Bronchial epithelial cell (primary cell): ENCODE data around the gene MYO1D. TPM values are rescaled to one million over a fixed set of nuclear protein-coding genes. Genes with fewer than 3 reads are reported as not detected.
A peak's percentile ranks its signal among the peaks of the same experiment; 100 is the strongest.

Experiments
- DNase-seq: peaks from one replicate; pipeline ENCODE4 v3.0.0-alpha.2; 2010; ENCODE audit warnings: low read depth
- FAIRE-seq: peaks from 2 replicates; lab custom pipeline; 2011; peaks lifted over from hg19 to GRCh38; lab: Jason Lieb, UNC
- H3K27me3 ChIP-seq: 2 replicates; pipeline ENCODE4 v1.5.1; 2011; ENCODE audit warnings: low read length; ENCODE audit not compliant: control insufficient read depth, insufficient read depth
- H3K36me3 ChIP-seq: 2 replicates; pipeline ENCODE4 v1.5.1; 2011; ENCODE audit warnings: low read length; ENCODE audit not compliant: control insufficient read depth, insufficient read depth
- H3K4me3 ChIP-seq: 2 replicates; pipeline ENCODE4 v1.5.1; 2011; ENCODE audit warnings: mild to moderate bottlenecking, low read depth, low read length, control low read depth
- CTCF ChIP-seq: IDR thresholded peaks from 2 replicates; pipeline ENCODE4 v1.5.1; 2011; ENCODE audit warnings: mild to moderate bottlenecking, moderate library complexity, low read length, control low read depth, inconsistent platforms; ENCODE audit not compliant: insufficient read depth, severe bottlenecking
- total RNA-seq: library from RNA; depleted of rRNA; stranded (reverse); fragments of >200 nt; gene quantifications from 2 replicates; pipeline ENCODE4 v1.2.1, GENCODE V29; 2014

MYO1D gene
- total RNA-seq, 1 donor from 2014 or later: 35.8 TPM

- FAIRE-seq (no peak), DNase-seq (no peak)
- Histone ChIP-seq H3K27me3 (no peaks in the 10 kb centered on the region), H3K4me3 (no peak overlapping the region), H3K36me3 (no peaks in the 10 kb centered on the region)
- no peak for TF ChIP-seq CTCF
Observed at GRCh38 chr17:32671896-32672295, 205.0 kb downstream of the MYO1D start.

GRCh38 chr17:32664936-32665583 lies 211.9 kb downstream of the MYO1D start:
- TF ChIP-seq CTCF: no peak
- FAIRE-seq: no peak
- no peak for DNase-seq
- H3K36me3 ChIP-seq: no peaks in the 10 kb centered on the region
- H3K27me3 ChIP-seq: no peaks in the 10 kb centered on the region
- no peak overlapping the region for H3K4me3 ChIP-seq

GRCh38 chr17:32660496-32660985 lies 216.4 kb downstream of the MYO1D start:
- DNase-seq (no peak), FAIRE-seq (no peak)
- Histone ChIP-seq H3K27me3 (no peaks in the 10 kb centered on the region), H3K4me3 (no peak overlapping the region), H3K36me3 (peaks cover 2% of the 10 kb centered on the region)
- no peak for TF ChIP-seq CTCF

GRCh38 chr17:32659419-32659842 lies 217.5 kb downstream of the MYO1D start:
- DNase-seq (peak; percentile 70), FAIRE-seq (no peak)
- Histone ChIP-seq H3K27me3 (no peaks in the 10 kb centered on the region), H3K36me3 (peaks cover 5% of the 10 kb centered on the region), H3K4me3 (no peak overlapping the region)
- TF ChIP-seq CTCF: peak; percentile 94

GRCh38 chr17:32658470-32659418 lies 218.2 kb downstream of the MYO1D start:
- Histone ChIP-seq H3K27me3 (no peaks in the 10 kb centered on the region), H3K4me3 (no peak overlapping the region), H3K36me3 (peaks cover 6% of the 10 kb centered on the region)
- TF ChIP-seq CTCF: no peak
- no peak for FAIRE-seq
- no peak for DNase-seq
